ENCODE results near the gene FBXO24. TPM values are rescaled to one million over a fixed set of nuclear protein-coding genes. Genes with fewer than 3 reads are reported as not detected.

FBXO24 gene
- total and polyA plus RNA-seq, 2 of the 4 experiments (the other 2 are of a cell fraction): 0.43 to 0.54 TPM

- no peak overlapping the region for H3K18ac ChIP-seq (ENCODE audit: low read depth, low read length)
- H2BK120ac ChIP-seq (ENCODE audit: low read depth, low read length): no peak overlapping the region
- no peaks in the 10 kb centered on the region for H4K20me1 ChIP-seq (ENCODE audit: insufficient read depth, low read length)
- no TSS peak for BruUV-seq (replicated peaks)
- H3K79me1 ChIP-seq (ENCODE audit: low read depth in 1 of 2, low read length in 2 of 2): peaks cover 0 to 22% of the 10 kb centered on the region in 2 experiments; a peak in 2 of 4 replicates
- H3K4me1 ChIP-seq (ENCODE audit: control insufficient read depth, insufficient read depth, low read length): peaks cover 3% of the 10 kb centered on the region; the same call in 1 of the 2 replicates
- H3K14ac ChIP-seq (replicated peaks; ENCODE audit: low read depth, low read length): no peak overlapping the region
- intact Hi-C loops (cut with micrococcal nuclease): no loop called here
- H2AK9ac ChIP-seq (replicated peaks; ENCODE audit: low read depth, low read length, poor library complexity): no peak overlapping the region
- 80% methylated on average over 1 of the region's 4 CpGs; no CpG with 5 or more reads in 1 of the 2 experiments for WGBS, 2 experiments (ENCODE audit: extremely low coverage in 2 of 2, insufficient read length in 1 of 2)
- DNase-seq (peak; percentile 12), ATAC-seq (ENCODE audit: low read depth) (no peak)
- no peak overlapping the region for H3K4me3 ChIP-seq (ENCODE audit: insufficient read depth, low read depth, low read length)
- no peak overlapping the region for H2BK20ac ChIP-seq (ENCODE audit: low read depth, low read length)
- no peak overlapping the region for H4K91ac ChIP-seq (ENCODE audit: insufficient read depth, low read depth, low read length)
- no peak overlapping the region for H2AFZ ChIP-seq (replicated peaks; ENCODE audit: low read length, poor library complexity)
- CTCF ChIA-PET: no interaction called here
- H2BK15ac ChIP-seq (ENCODE audit: low read depth, low read length): no peak overlapping the region
- dilution Hi-C loops (cut with HindIII; ENCODE audit: low sequenced_read_pairs, unreplicated experiment): no loop called here
- no peak for TF ChIP-seq RAD21 (IDR thresholded peaks at IDR 0.05; ENCODE audit: low read length)
- peak; percentile 25; the same call in 1 of the 2 replicates for TF ChIP-seq MAFK (IDR thresholded peaks at IDR 0.05; ENCODE audit: low read depth, low read length)
- TF ChIP-seq NFE2L2 (IDR thresholded peaks at IDR 0.05; ENCODE audit: low read depth, low read length): no peak
- H3K9ac ChIP-seq (ENCODE audit: low read depth, low read length): no peak overlapping the region
- H3K9me3 ChIP-seq (ENCODE audit: control insufficient read depth, insufficient read depth, low read length): no peaks in the 10 kb centered on the region
- H3K4me2 ChIP-seq (ENCODE audit: low read depth, low read length): no peak overlapping the region
- peaks cover 1% of the 10 kb centered on the region; the same call in 1 of the 2 replicates for H3K36me3 ChIP-seq (ENCODE audit: control insufficient read depth, insufficient read depth, low read length)
- no peak overlapping the region for H2BK5ac ChIP-seq (ENCODE audit: low read depth, low read length, poor library complexity, severe bottlenecking)
- POLR2A ChIA-PET (ENCODE audit: unreplicated experiment): no interaction called here
- H4K5ac ChIP-seq (ENCODE audit: low read depth, low read length): no peak overlapping the region
- no peak overlapping the region for H4K8ac ChIP-seq (ENCODE audit: low read depth in 2 of 2, low read length in 2 of 2)
- H3K56ac ChIP-seq (ENCODE audit: extremely low read depth, insufficient read depth, low read length): no peak overlapping the region
- H3K27ac ChIP-seq (ENCODE audit: insufficient read depth, low read length): no peak overlapping the region
- H3K23ac ChIP-seq (ENCODE audit: low read depth, low read length): no peak overlapping the region
- H3K27me3 ChIP-seq (ENCODE audit: control insufficient read depth, insufficient read depth, low read length): no peaks in the 10 kb centered on the region
- H3K4ac ChIP-seq (ENCODE audit: low read depth, low read length): no peak overlapping the region
- no peak overlapping the region for H2AK5ac ChIP-seq (ENCODE audit: low read depth, low read length)
- H3K9me1 ChIP-seq (ENCODE audit: insufficient read depth, low read length): 0 out of 2 replicates have a peak, but pooled peaks cover 6% of the 10 kb centered on the region
- in situ Hi-C loops (cut with MboI; ENCODE audit: low sequenced_read_pairs): loop anchor here (25.0 kb wide), 1 partner anchor 264 kb away; the partner anchor contains the start of genes SLC12A9 and TRIP6
Observed at GRCh38 chr7:100598425-100598824, 12.3 kb downstream of the FBXO24 start.

All from IMR-90 (cell line).